Adipocyte (in vitro differentiated cells): ENCODE results near the gene HLA-DQA1.
"Not testable (repeated sequence)": the region's sequence is repeated elsewhere in the genome, so short reads cannot be mapped to it uniquely, and the experiment has no call there.

Experiments used
- DNase-seq: peaks from one replicate; pipeline ENCODE4 v3.0.0-alpha.2; 2015; ENCODE audit warnings: low read depth
- H3K27me3 ChIP-seq: replicated peaks from 2 replicates; pipeline ENCODE4 v1.7.0; 2013; ENCODE audit warnings: mild to moderate bottlenecking, low read length, moderate library complexity; ENCODE audit not compliant: control insufficient read depth, insufficient read depth
- H3K36me3 ChIP-seq: 2 replicates; pipeline ENCODE4 v1.7.0; 2013; ENCODE audit warnings: low read length, mild to moderate bottlenecking, moderate library complexity; ENCODE audit not compliant: control insufficient read depth, insufficient read depth, severe bottlenecking
- H3K4me1 ChIP-seq: 2 replicates; pipeline ENCODE4 v1.7.0; 2013; ENCODE audit warnings: mild to moderate bottlenecking, low read length, moderate library complexity; ENCODE audit not compliant: control insufficient read depth, insufficient read depth
- H3K4me3 ChIP-seq: 2 replicates; pipeline ENCODE4 v1.7.0; 2013; ENCODE audit warnings: mild to moderate bottlenecking, low read length, moderate library complexity
- H3K9ac ChIP-seq: 2 replicates; pipeline ENCODE4 v1.7.0; 2013; ENCODE audit warnings: mild to moderate bottlenecking, low read length, moderate library complexity
- H3K9me3 ChIP-seq: 2 replicates; pipeline ENCODE4 v1.7.0; 2013; ENCODE audit warnings: mild to moderate bottlenecking, low read length, moderate library complexity; ENCODE audit not compliant: control insufficient read depth

Gene HLA-DQA1

DNA sequence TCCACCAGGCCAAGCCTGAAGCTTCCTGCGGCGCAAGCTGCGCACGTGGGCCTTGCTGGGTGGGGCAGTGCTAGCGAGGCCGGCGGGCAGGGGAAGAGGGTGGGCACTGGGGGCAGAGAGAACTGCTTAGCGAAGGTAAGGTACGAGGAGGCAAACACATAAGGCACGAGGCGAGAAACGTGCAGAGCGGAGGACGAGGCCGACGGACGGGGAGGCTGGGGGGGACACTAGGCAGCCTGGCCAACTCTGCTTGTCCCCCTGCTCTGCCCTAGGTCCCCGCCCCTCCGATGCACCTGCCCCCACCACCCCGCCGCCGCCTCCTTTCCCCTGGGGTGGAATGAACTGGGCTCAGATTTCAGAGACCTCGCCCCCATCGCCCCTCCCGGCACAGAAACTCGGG lies 27.1 kb downstream of the HLA-DQA1 start:
- Histone ChIP-seq H3K4me1 (no peaks in the 10 kb centered on the region), H3K4me3 (peak overlapping the region; percentile 23), H3K9me3 (no peaks in the 10 kb centered on the region), H3K9ac (no peak overlapping the region), H3K27me3 (peaks cover 8% of the 10 kb centered on the region), H3K36me3 (no peaks in the 10 kb centered on the region)
- DNase-seq, result no peak

DNA sequence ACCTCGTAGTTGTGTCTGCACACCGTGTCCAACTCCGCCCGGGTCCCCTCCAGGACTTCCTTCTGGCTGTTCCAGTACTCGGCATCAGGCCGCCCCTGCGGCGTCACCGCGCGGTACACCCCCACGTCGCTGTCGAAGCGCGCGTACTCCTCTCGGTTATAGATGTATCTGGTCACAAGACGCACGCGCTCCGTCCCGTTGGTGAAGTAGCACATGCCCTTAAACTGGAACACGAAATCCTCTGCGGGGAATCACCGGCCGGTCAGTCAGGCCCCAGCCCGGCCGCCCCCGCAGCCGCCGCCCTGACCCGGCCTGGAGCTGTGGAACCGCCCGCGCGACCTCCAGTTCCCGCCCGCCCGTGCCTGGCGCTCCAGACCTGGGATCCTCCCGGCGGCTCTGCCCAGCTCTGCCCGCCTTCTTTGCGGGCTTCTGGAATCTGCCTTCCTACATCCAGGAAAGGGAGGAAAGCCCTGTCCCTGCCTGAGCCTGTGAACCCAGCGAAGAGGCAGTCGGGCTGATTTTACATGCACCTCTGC lies 27.7 kb downstream of the HLA-DQA1 start:
- H3K9me3 ChIP-seq, result no peaks in the 10 kb centered on the region
- H3K9ac ChIP-seq, result no peak overlapping the region
- H3K4me1 ChIP-seq, result no peaks in the 10 kb centered on the region
- no peaks in the 10 kb centered on the region for H3K36me3 ChIP-seq
- peak; percentile 2 for DNase-seq
- H3K27me3 ChIP-seq, result peaks cover 8% of the 10 kb centered on the region
- peak overlapping the region; percentile 23 for H3K4me3 ChIP-seq

DNA sequence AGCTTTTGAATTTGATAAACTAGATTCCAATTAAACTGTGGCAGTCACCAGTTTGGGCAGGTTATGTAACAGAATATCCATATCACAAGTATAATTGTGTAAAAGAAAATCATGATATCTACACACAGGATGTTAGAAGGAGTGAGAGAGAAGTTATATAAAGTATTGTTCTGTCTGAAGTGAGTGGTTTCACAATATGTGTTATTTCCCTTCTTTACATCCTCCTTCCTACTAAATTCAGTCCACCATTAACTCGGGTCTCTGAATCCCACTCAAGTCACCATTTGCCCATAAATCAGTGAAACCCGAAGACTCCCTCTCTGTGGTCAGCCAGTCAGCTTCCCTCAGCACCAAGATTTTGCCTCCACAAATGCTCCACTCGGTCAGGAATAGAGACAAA lies 28.5 kb downstream of the HLA-DQA1 start:
- H3K4me3 ChIP-seq, result no peak overlapping the region
- H3K9me3 ChIP-seq, result no peaks in the 10 kb centered on the region
- H3K9ac ChIP-seq, result no peak overlapping the region
- no peak for DNase-seq
- no peaks in the 10 kb centered on the region for H3K4me1 ChIP-seq
- H3K36me3 ChIP-seq, result no peaks in the 10 kb centered on the region
- H3K27me3 ChIP-seq, result peaks cover 11% of the 10 kb centered on the region

DNA sequence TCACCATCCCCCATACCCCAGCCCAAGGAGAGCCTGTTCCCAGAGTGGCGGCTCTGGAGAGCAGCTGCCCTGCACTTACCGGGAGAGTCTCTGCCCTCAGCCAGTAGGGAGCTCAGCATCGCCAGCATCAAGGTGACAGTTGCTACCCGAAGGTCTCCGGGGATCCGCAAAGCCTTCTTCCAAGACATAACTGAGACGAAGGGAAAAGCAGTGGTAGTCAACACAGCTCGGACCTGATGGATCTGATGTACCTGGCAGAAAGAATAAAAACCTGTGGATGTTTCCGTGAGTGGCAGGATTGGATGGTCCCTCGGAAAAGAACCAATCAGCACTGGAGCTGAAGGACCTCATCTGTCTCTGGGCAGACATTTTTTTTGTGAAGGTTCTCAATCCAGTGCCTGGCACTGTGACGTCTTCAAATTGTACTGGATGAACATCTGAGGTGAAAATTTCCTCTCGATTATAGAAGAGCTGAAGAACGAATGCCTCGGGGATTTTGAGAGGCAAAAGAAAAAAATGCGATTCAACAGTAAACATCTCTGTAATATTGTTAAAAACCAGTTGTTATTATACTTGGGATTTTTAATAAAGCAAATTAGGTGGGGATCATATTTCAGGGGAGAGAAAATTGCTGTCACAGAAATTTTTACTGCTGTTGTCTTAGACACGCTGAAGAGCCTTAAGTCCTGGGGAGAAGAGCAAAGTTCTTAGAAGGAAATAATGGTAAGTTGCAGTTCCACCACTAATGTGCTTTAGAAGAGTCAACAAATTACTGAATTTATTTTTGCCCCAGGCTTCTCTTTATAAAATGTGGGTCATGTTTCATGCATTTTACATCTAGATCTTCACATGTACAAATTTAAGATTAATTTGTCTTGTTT lies 29.5 kb downstream of the HLA-DQA1 start, which contains the start of gene HLA-DQB1:
TSS of gene HLA-DQB1 (minus strand) at position 238 of the 881 bp plus-strand sequence. CDS start at position 188, 50 bp downstream.
- Histone ChIP-seq H3K27me3 (peaks cover 11% of the 10 kb centered on the region), H3K9me3 (no peaks in the 10 kb centered on the region), H3K9ac (no peak within 1 kb of the TSS), H3K36me3 (no peaks in the 10 kb centered on the region), H3K4me1 (no peaks in the 10 kb centered on the region), H3K4me3 (peak within 1 kb of the TSS; percentile 38)
- peak; percentile 38 for DNase-seq

DNA sequence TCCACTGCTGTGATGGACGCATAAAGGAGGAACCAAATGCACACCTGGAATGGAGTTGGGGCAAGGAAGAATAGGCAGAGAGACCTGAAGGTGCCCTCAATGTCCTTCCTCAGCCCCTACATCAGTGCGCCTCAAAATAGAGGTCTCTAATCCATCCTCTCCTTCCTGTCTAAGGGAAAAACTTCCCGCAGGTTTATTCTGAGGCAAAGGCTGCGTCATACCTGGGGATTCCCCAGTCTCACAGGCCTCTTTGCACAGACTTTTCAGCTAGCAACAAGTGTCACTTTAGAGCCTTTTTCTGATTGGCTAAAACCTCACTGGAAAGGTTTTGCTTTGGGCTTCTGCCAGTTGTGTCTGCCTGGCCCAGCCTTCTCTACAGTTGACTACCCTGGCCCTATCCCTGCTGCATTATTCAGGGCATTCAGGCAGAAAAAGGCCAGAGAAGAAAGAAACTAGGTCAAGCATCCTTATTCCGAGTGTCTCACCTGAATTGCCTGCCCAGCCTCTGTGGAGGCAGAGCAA lies 31.1 kb downstream of the HLA-DQA1 start:
- Histone ChIP-seq H3K4me3 (no peak overlapping the region), H3K4me1 (no peaks in the 10 kb centered on the region), H3K9me3 (no peaks in the 10 kb centered on the region), H3K36me3 (no peaks in the 10 kb centered on the region), H3K27me3 (peaks cover 10% of the 10 kb centered on the region), H3K9ac (no peak overlapping the region)
- DNase-seq, result no peak

DNA sequence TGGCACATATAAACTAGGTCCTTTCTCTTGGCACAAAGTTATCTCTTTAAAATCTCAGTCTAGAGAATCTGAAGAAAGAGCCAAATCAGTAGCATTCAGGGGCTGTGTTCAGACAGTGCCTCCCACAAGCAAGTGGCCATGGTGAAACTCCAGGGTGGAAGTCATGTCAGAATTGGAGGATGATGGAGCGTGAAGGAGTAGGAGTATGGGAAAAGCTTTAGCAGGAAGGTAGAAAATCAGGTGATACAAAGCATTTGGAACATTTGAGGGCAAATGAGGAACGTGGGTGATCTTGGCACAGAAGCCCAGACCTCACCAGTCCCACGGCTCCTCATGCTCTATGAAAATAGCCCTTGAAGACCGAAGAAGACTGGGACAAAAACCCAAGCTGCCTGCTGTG lies 32.0 kb downstream of the HLA-DQA1 start:
- Histone ChIP-seq H3K4me1 (no peaks in the 10 kb centered on the region), H3K9me3 (no peaks in the 10 kb centered on the region), H3K36me3 (no peaks in the 10 kb centered on the region), H3K4me3 (no peak overlapping the region), H3K27me3 (peaks cover 7% of the 10 kb centered on the region), H3K9ac (no peak overlapping the region)
- no peak for DNase-seq

- no peak for DNase-seq
Observed at GRCh38 chr6:32669893-32670292, 32.7 kb downstream of the HLA-DQA1 start.

GRCh38 chr6:32671908-32672307 lies 34.7 kb downstream of the HLA-DQA1 start:
- H3K27me3 ChIP-seq, H3K36me3 ChIP-seq, H3K4me1 ChIP-seq, H3K9me3 ChIP-seq, H3K9ac ChIP-seq, H3K4me3 ChIP-seq, DNase-seq: not testable (repeated sequence)

More at GRCh38 chr6:32669893-32670292, 32.7 kb downstream of the HLA-DQA1 start:
- Histone ChIP-seq H3K9ac (no peak overlapping the region), H3K4me3 (no peak overlapping the region), H3K9me3 (no peaks in the 10 kb centered on the region), H3K4me1 (no peaks in the 10 kb centered on the region), H3K27me3 (peaks cover 7% of the 10 kb centered on the region), H3K36me3 (no peaks in the 10 kb centered on the region)

DNA sequence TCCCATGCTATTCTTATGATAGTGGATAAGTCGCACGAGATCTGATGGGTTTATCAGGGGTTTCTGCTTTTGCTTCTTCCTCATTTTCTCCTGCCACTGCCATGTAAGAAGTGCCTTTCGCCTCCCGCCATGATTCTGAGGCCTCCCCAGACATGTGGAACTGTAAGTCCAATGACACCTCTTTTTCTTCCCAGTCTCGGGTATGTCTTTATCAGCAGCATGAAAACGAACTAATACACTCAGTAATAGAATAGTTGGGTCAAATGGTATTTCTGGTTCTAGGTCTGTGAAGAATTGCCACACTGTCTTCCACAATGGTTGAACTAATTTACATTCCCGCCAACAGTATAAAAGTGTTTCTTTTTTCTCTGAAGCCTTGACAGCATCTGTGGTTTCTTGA lies 36.9 kb downstream of the HLA-DQA1 start:
- H3K4me1 ChIP-seq, H3K9ac ChIP-seq, H3K36me3 ChIP-seq: not testable (repeated sequence)

GRCh38 chr6:32679492-32679891 lies 42.3 kb downstream of the HLA-DQA1 start:
- Histone ChIP-seq H3K9ac (no peak overlapping the region), H3K4me1 (no peaks in the 10 kb centered on the region), H3K36me3 (no peaks in the 10 kb centered on the region), H3K4me3 (no peak overlapping the region), H3K27me3 (peaks cover 23% of the 10 kb centered on the region), H3K9me3 (peaks cover 4% of the 10 kb centered on the region)
- no peak for DNase-seq

More for the DNA sequence above, 36.9 kb downstream of the HLA-DQA1 start:
- DNase-seq, H3K4me3 ChIP-seq, H3K27me3 ChIP-seq, H3K9me3 ChIP-seq: not testable (repeated sequence)

- DNase-seq, result no peak
- Histone ChIP-seq H3K36me3 (no peaks in the 10 kb centered on the region), H3K27me3 (peaks cover 28% of the 10 kb centered on the region), H3K4me1 (no peaks in the 10 kb centered on the region), H3K9me3 (peaks cover 4% of the 10 kb centered on the region), H3K9ac (no peak overlapping the region), H3K4me3 (no peak overlapping the region)
Observed at GRCh38 chr6:32680055-32680454, 42.8 kb downstream of the HLA-DQA1 start.
